Pancreas (tissue), 10 donors: ENCODE results near the gene KCTD8. TPM values are rescaled to one million over a fixed set of nuclear protein-coding genes. Genes with fewer than 3 reads are reported as not detected.

Experiments
- ATAC-seq, 4 donors: fragments of 200-7000 bp; cut with Tn5 transposase; one replicate each; pipeline versions ENCODE4 v1.8.0 to v1.9.1; 2020; ENCODE audit warnings: mild to moderate bottlenecking in 4 of 4, moderate library complexity in 4 of 4
- DNase-seq, 6 donors: peaks; one replicate each; pipeline ENCODE4 v3.0.0-alpha.2; 2020
- FAIRE-seq: peaks from 2 replicates; lab custom pipeline; 2012; peaks lifted over from hg19 to GRCh38; lab: Jason Lieb, UNC
- H3K27ac ChIP-seq, 4 donors: fragments of 200-600 bp; sonication (generic); 1 replicate in 3 of 4; 2 replicates in 1 of 4; pipeline versions ENCODE4 v1.5.0 to v1.8.0; 2020
- H3K27me3 ChIP-seq, 4 donors: fragments of 200-600 bp; one replicate each; pipeline ENCODE4 v1.8.0; 2021
- H3K36me3 ChIP-seq, 3 donors: fragments of 200-600 bp; sonication (generic) in 1 of 3; one replicate each; pipeline versions ENCODE4 v1.5.0 to v1.8.0; 2020 to 2021
- H3K4me1 ChIP-seq, 3 donors: fragments of 200-600 bp; one replicate each; pipeline ENCODE4 v1.8.0; 2021
- H3K4me3 ChIP-seq, 4 donors: fragments of 200-600 bp; sonication (generic) in 2 of 4; one replicate each; pipeline versions ENCODE4 v1.5.0 to v1.8.0; 2020 to 2021
- H3K9me3 ChIP-seq, 4 donors: fragments of 200-600 bp; one replicate each; pipeline ENCODE4 v1.8.0; 2021
- CTCF ChIP-seq, 4 donors: fragments of 200-600 bp; sonication (generic) in 3 of 4; IDR thresholded peaks; one replicate each; pipeline versions ENCODE4 v1.5.0 to v1.8.0; 2021; ENCODE audit warnings: antibody characterized with exemption in 4 of 4
- WGBS, 2 donors: extraction: QIAGEN DNeasy Blood & Tissue Kit; methylation state at CpG; one replicate each; pipeline ENCODE4 v1.1.7; 2013; 5-methylcytosine and 5-hydroxymethylcytosine counted together
- intact Hi-C, 3 donors: fragments of 100-400 bp; cut with DNase I; formaldehyde crosslinking; loops; one replicate each; pipeline versions ENCODE4 v1.11.1 to v1.14.2; 2022
- polyA plus RNA-seq, 2 donors: library from polyadenylated mRNA; stranded (reverse); fragments of 200-250 nt; gene quantifications; one replicate each; pipeline ENCODE4 v1.2.3, GENCODE V29; 2013
- total RNA-seq, 6 donors: library from RNA; stranded (reverse); fragmentation: NEBNext Ultra II Directional in 4 of 6; extraction: Animal tissue kit (Norgen Biotek cat#: 25700) in 4 of 6; gene quantifications; one replicate each; pipeline versions ENCODE4 v1.2.1 to v1.2.4, GENCODE V29; 2021 to 2023
- donor health status: healthy with polysubstance abuse.
- donor health status: DM: no; HTN: no; CAD: no; lungs with moderate emphysema.
- donor health status: DM: no; HTN: no; CAD: no.
- donor health status: control.
- donor health status: control.
- donor health status: Bipolar disorder and iron deficiency.
- donor health status: DM: yes; HTN: yes; CAD: no.
- donor health status: DM: no; HTN: no; CAD: no.
- donor health status: DM: no; HTN: no; CAD: no.
- donor health status: DM: yes; HTN: yes; CAD: no.

The KCTD8 gene
- under 1 TPM; 0.09 to 0.43 (median 0.25) TPM for total RNA-seq
- 1 to 10 TPM in 1 of 2 donors, under 1 TPM in 1; 0.19 to 1.1 TPM for polyA plus RNA-seq

- peak; percentile 44 to 68 (median 55) for TF ChIP-seq CTCF (IDR thresholded peaks at IDR 0.05)
- peak; percentile 59 to 90 (median 78) for DNase-seq
- H3K27ac ChIP-seq: peak within 1 kb of the TSS in 1 of 4 donors; percentile 35
- peak within 1 kb of the TSS; percentile 18 to 62 (median 26) for H3K4me3 ChIP-seq
- intact Hi-C loops: no loop called here
- H3K36me3 ChIP-seq: no peaks in the 10 kb centered on the region
- H3K4me1 ChIP-seq: peaks cover 0 to 7% (median 4%) of the 10 kb centered on the region in 3 donors
- no peak for FAIRE-seq
- H3K27me3 ChIP-seq: peaks cover 0 to 35% (median 7%) of the 10 kb centered on the region in 4 donors
- H3K9me3 ChIP-seq: no peaks in the 10 kb centered on the region
- ATAC-seq: peak; percentile 81 to 93 (median 90)
- WGBS, 2 donors: 0 to 1% methylated on average over 73 to 74 of the region's 74 CpGs
These were observed at the start of gene KCTD8 for GRCh38 chr4:44448521-44449461. Gene KCTD8 (minus strand): TSS chr4:44448809.

- DNase-seq (no peak), ATAC-seq (no peak), FAIRE-seq (no peak)
- Histone ChIP-seq H3K27ac (no peak overlapping the region), H3K36me3 (no peaks in the 10 kb centered on the region), H3K4me3 (no peak overlapping the region), H3K4me1 (no peaks in the 10 kb centered on the region), H3K27me3 (no peaks in the 10 kb centered on the region), H3K9me3 (no peaks in the 10 kb centered on the region)
- whole genome bisulfite sequencing, 2 donors: 0% methylated on average over 1 of the region's 1 CpG
- intact Hi-C loops: no loop called here
- TF ChIP-seq CTCF (IDR thresholded peaks at IDR 0.05): no peak
These were observed 46.4 kb upstream of the KCTD8 start for GRCh38 chr4:44494810-44495701.

GRCh38 chr4:44493924-44494323 lies 45.3 kb upstream of the KCTD8 start:
- WGBS, 2 donors: 24 to 32% methylated on average over 6 of the region's 6 CpGs
- DNase-seq (no peak), ATAC-seq (peak in 3 of 4 donors; percentile 56 to 70 (median 68)), FAIRE-seq (no peak)
- H3K4me1 ChIP-seq: no peaks in the 10 kb centered on the region
- no peak overlapping the region for H3K27ac ChIP-seq
- peak in 1 of 4 donors; percentile 13 for TF ChIP-seq CTCF (IDR thresholded peaks at IDR 0.05)
- intact Hi-C loops: no loop called here
- H3K9me3 ChIP-seq: no peaks in the 10 kb centered on the region
- no peaks in the 10 kb centered on the region for H3K36me3 ChIP-seq
- no peaks in the 10 kb centered on the region for H3K27me3 ChIP-seq
- H3K4me3 ChIP-seq: no peak overlapping the region

GRCh38 chr4:44487341-44487740 lies 38.7 kb upstream of the KCTD8 start:
- 51 to 55% methylated on average over 3 of the region's 3 CpGs for WGBS, 2 donors
- no peaks in the 10 kb centered on the region for H3K4me1 ChIP-seq

More at GRCh38 chr4:44487341-44487740, 38.7 kb upstream of the KCTD8 start:
- Histone ChIP-seq H3K9me3 (no peaks in the 10 kb centered on the region), H3K27me3 (no peaks in the 10 kb centered on the region), H3K27ac (no peak overlapping the region), H3K4me3 (no peak overlapping the region), H3K36me3 (no peaks in the 10 kb centered on the region)
- intact Hi-C loops: no loop called here
- TF ChIP-seq CTCF (IDR thresholded peaks at IDR 0.05): no peak
- no peak for DNase-seq
- no peak for ATAC-seq
- no peak for FAIRE-seq
